Gastroesophageal sphincter (tissue), 4 donors: ENCODE data around the gene VWA2. TPM values are rescaled to one million over a fixed set of nuclear protein-coding genes. Genes with fewer than 3 reads are reported as not detected.

Experiments used
- ATAC-seq: fragments of 150-250 bp; one replicate; pipeline ENCODE4 v1.9.1; 2016; ENCODE audit warnings: mild to moderate bottlenecking, moderate library complexity
- H3K27ac ChIP-seq, 4 donors: fragments of 200-600 bp; sonication (generic) in 3 of 4; 1 replicate in 3 of 4; 2 replicates in 1 of 4; pipeline ENCODE4 v1.5.1; 2016 to 2019
- H3K27me3 ChIP-seq: fragments of 200-600 bp; sonication (generic); one replicate; pipeline ENCODE4 v1.5.1; 2019
- H3K36me3 ChIP-seq, 2 donors: fragments of 200-600 bp; sonication (generic); one replicate each; pipeline ENCODE4 v1.5.1; 2019; ENCODE audit warnings: control low read depth in 1 of 2
- H3K4me1 ChIP-seq, 3 donors: fragments of 200-600 bp; sonication (generic); 1 replicate in 2 of 3; 2 replicates in 1 of 3; pipeline ENCODE4 v1.5.1; 2016 to 2019; ENCODE audit warnings: control low read depth in 2 of 3
- H3K4me3 ChIP-seq, 2 donors: fragments of 200-600 bp; sonication (generic); one replicate each; pipeline ENCODE4 v1.5.1; 2019; ENCODE audit warnings: mild to moderate bottlenecking in 1 of 2, moderate library complexity in 1 of 2
- H3K9me3 ChIP-seq, 3 donors: fragments of 200-600 bp; sonication (generic); one replicate each; pipeline ENCODE4 v1.5.1; 2017 to 2019; ENCODE audit warnings: control low read depth in 2 of 3
- EP300 ChIP-seq: sonication (generic); formaldehyde crosslinking; IDR thresholded peaks from one replicate; pipeline ENCODE4 v1.6.1; 2017; ENCODE audit warnings: antibody characterized with exemption, mild to moderate bottlenecking
- POLR2A ChIP-seq, 2 donors: fragments of 450-650 bp; IDR thresholded peaks; one replicate each; pipeline ENCODE4 v1.6.1; 2017; ENCODE audit warnings: antibody characterized with exemption in 2 of 2, mild to moderate bottlenecking in 2 of 2, moderate library complexity in 1 of 2
- POLR2AphosphoS5 ChIP-seq: sonication (generic); formaldehyde crosslinking; IDR thresholded peaks from one replicate; pipeline ENCODE4 v1.6.1; 2017; ENCODE audit warnings: antibody characterized with exemption
- WGBS, 2 donors: methylation state at CpG; one replicate each; pipeline ENCODE4 v1.1.5; 2018; ENCODE audit warnings: low coverage in 1 of 2; 5-methylcytosine and 5-hydroxymethylcytosine counted together
- total RNA-seq, 4 donors: library from RNA; depleted of rRNA; stranded (reverse); fragments of >200 nt; gene quantifications; one replicate each; pipeline ENCODE4 v1.1.0, GENCODE V29; 2016
- TF ChIP-seq, protein P1 (sequence below), 4 experiments: fragments of 200-600 bp in 2 of 4; fragments of 450-650 bp in 2 of 4; sonication (generic) in 1 of 4; IDR thresholded peaks; one replicate each; pipeline ENCODE4 v1.5.1; 2017 to 2019; ENCODE audit warnings: antibody characterized with exemption in 4 of 4, mild to moderate bottlenecking in 2 of 4, moderate library complexity in 2 of 4

The VWA2 gene
- total RNA-seq, 4 donors from 2014 or later, result 0.13 to 0.25 TPM; not detected in 2

GRCh38 chr10:114256822-114257221 is 17.8 kb downstream of the VWA2 start:
- ATAC-seq, result no peak
- Histone ChIP-seq H3K27ac (peak overlapping the region in 1 of 4 donors; percentile 34), H3K4me1 (peaks cover 0 to 17% (median 0%) of the 10 kb centered on the region in 3 donors), H3K36me3 (no peaks in the 10 kb centered on the region), H3K4me3 (no peak overlapping the region), H3K9me3 (no peaks in the 10 kb centered on the region), H3K27me3 (peaks cover 8% of the 10 kb centered on the region)
- TF ChIP-seq POLR2AphosphoS5, result no peak
- TF ChIP-seq POLR2A (IDR thresholded peaks at IDR 0.05), result no peak
- TF ChIP-seq, protein P1, sequence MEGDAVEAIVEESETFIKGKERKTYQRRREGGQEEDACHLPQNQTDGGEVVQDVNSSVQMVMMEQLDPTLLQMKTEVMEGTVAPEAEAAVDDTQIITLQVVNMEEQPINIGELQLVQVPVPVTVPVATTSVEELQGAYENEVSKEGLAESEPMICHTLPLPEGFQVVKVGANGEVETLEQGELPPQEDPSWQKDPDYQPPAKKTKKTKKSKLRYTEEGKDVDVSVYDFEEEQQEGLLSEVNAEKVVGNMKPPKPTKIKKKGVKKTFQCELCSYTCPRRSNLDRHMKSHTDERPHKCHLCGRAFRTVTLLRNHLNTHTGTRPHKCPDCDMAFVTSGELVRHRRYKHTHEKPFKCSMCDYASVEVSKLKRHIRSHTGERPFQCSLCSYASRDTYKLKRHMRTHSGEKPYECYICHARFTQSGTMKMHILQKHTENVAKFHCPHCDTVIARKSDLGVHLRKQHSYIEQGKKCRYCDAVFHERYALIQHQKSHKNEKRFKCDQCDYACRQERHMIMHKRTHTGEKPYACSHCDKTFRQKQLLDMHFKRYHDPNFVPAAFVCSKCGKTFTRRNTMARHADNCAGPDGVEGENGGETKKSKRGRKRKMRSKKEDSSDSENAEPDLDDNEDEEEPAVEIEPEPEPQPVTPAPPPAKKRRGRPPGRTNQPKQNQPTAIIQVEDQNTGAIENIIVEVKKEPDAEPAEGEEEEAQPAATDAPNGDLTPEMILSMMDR (IDR thresholded peaks at IDR 0.05), result no peak
- TF ChIP-seq EP300, result no peak
- WGBS, 2 donors, result 60% methylated on average over 3 of the region's 3 CpGs; no CpG with 5 or more reads in 1 of the 2 donors

DNA sequence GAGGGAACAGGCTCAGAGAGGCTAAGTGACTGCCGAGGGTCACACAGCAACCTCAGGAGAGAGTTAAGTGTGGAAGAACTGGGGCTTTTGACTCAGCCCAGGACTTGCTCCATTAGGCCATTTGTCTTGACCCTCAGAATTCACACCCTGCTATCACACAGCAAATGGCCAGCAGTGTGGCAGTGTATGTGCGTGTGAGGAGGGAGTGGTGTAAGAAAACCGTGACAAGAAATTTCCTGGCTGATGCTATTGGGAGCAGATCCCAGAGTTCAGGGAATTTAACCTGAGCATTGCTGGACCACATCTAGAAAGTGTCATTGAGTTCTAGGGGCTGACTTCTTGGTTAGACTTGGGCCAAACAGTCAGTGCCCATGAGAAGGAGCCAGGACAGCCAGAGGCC is 18.4 kb downstream of the VWA2 start:
- ATAC-seq, result no peak
- Histone ChIP-seq H3K27me3 (peaks cover 2% of the 10 kb centered on the region), H3K27ac (peak overlapping the region in 2 of 4 donors; percentile 2 to 34), H3K4me3 (no peak overlapping the region), H3K9me3 (no peaks in the 10 kb centered on the region), H3K4me1 (peaks cover 0 to 17% (median 0%) of the 10 kb centered on the region in 3 donors), H3K36me3 (no peaks in the 10 kb centered on the region)
- 36 to 54% methylated on average over 2 to 3 of the region's 3 CpGs for WGBS, 2 donors
- TF ChIP-seq, protein P1 (IDR thresholded peaks at IDR 0.05), result no peak
- TF ChIP-seq EP300 (no peak), POLR2A (IDR thresholded peaks at IDR 0.05) (no peak), POLR2AphosphoS5 (no peak)

DNA sequence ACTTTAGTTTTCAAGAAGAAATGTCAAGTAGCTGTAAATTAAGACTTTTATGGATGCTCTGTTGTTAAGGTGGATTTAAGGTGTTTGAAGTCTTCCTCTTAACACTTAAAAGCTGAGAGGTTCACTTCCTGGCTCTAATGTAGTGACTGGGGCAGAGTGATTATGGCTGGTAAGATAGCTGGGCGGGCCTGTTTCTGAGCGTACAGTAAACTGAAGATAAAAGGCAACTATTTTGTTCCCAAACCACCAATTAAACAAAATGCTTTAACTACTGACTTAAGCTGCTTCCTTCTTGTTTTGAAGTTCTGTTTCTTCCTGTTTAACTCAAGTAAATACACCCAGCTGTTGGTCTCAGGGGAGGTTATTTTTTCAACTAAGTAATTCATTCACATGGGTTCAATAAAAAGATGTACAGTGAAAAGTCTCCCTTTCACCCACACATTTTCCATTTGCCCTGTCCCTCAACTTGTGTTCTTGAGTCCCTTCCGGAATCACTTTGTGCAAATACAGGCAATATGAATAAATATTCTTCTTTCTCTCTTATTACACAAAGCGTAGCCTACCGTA is 19.3 kb downstream of the VWA2 start:
- H3K27ac ChIP-seq, result peak overlapping the region in 1 of 4 donors; percentile 2
- H3K36me3 ChIP-seq, result no peaks in the 10 kb centered on the region
- H3K4me1 ChIP-seq, result peaks cover 0 to 17% (median 0%) of the 10 kb centered on the region in 3 donors
- no peaks in the 10 kb centered on the region for H3K27me3 ChIP-seq
- TF ChIP-seq, protein P1 (IDR thresholded peaks at IDR 0.05), result no peak
- TF ChIP-seq POLR2AphosphoS5 (no peak), EP300 (no peak), POLR2A (IDR thresholded peaks at IDR 0.05) (no peak)
- WGBS, 2 donors, result 47 to 73% methylated on average over 5 of the region's 5 CpGs
- no peak for ATAC-seq
- H3K9me3 ChIP-seq, result no peaks in the 10 kb centered on the region
- H3K4me3 ChIP-seq, result no peak overlapping the region

DNA sequence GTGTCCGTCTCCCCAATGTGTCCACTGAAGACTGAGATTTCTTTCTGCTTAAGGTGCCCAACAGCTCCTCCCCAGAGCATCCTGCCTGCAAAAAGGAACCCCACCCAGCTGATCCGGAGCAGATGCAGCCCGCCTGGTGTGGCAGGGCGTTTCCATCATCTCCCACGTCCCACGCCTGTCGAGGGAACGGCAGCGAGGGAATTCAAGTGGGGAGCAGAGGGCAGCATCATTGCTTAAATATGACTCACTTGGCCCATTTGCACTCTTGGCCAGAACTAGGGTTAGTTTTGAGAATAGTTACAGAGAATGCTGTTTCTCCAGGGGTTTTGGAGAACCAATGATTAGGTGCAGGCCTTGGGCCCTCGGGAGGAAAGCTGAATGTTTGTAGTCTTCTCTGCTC is 20.8 kb downstream of the VWA2 start:
- Histone ChIP-seq H3K4me3 (no peak overlapping the region), H3K27ac (peak overlapping the region in 3 of 4 donors; percentile 25 to 56 (median 54))
- WGBS, 2 donors, result 55 to 74% methylated on average over 2 to 5 of the region's 10 CpGs

More for the DNA sequence above, 20.8 kb downstream of the VWA2 start:
- H3K9me3 ChIP-seq, result no peaks in the 10 kb centered on the region
- H3K27me3 ChIP-seq, result no peaks in the 10 kb centered on the region
- H3K36me3 ChIP-seq, result no peaks in the 10 kb centered on the region
- TF ChIP-seq, protein P1 (IDR thresholded peaks at IDR 0.05), result no peak
- peak; percentile 69 for TF ChIP-seq POLR2AphosphoS5
- no peak for TF ChIP-seq POLR2A (IDR thresholded peaks at IDR 0.05)
- peak; percentile 92 for ATAC-seq
- H3K4me1 ChIP-seq, result peaks cover 0 to 17% (median 0%) of the 10 kb centered on the region in 3 donors
